ACC112 (cell line): Measurements from ENCODE around the gene YWHAG.

Experiments
- H2AFZ ChIP-seq: fragments of 200-600 bp; sonication (generic); one replicate; pipeline ENCODE4 v1.6.0; 2017; ENCODE audit warnings: antibody characterized with exemption, low read length; ENCODE audit not compliant: unreplicated experiment
- H3K27ac ChIP-seq: fragments of 200-600 bp; sonication (generic); 2 replicates; pipeline ENCODE4 v1.5.1; 2014; ENCODE audit warnings: low read depth, mild to moderate bottlenecking, antibody characterized with exemption, low read length, moderate library complexity
- H3K27me3 ChIP-seq: fragments of 200-600 bp; sonication (generic); 2 replicates; pipeline ENCODE4 v1.6.1; 2014; ENCODE audit warnings: mild to moderate bottlenecking, antibody characterized with exemption, low read length, moderate library complexity, mixed read lengths; ENCODE audit not compliant: insufficient read depth
- H3K36me3 ChIP-seq: fragments of 200-600 bp; sonication (generic); 2 replicates; pipeline ENCODE4 v1.6.1; 2016; ENCODE audit warnings: mild to moderate bottlenecking, antibody characterized with exemption, low read length, moderate library complexity, mixed read lengths; ENCODE audit not compliant: insufficient read depth
- H3K4me1 ChIP-seq: fragments of 200-600 bp; sonication (generic); one replicate; pipeline ENCODE4 v1.6.1; 2016; ENCODE audit warnings: low read length, mixed read lengths; ENCODE audit not compliant: insufficient read depth, unreplicated experiment, control insufficient read depth
- H3K4me3 ChIP-seq: fragments of 200-600 bp; sonication (generic); 2 replicates; pipeline ENCODE4 v1.5.1; 2014; ENCODE audit warnings: mild to moderate bottlenecking, low read depth, low read length
- H3K79me2 ChIP-seq: fragments of 200-600 bp; sonication (generic); one replicate; pipeline ENCODE4 v1.6.0; 2016; ENCODE audit warnings: low read length; ENCODE audit not compliant: control insufficient read depth, unreplicated experiment, insufficient read depth

YWHAG gene

DNA sequence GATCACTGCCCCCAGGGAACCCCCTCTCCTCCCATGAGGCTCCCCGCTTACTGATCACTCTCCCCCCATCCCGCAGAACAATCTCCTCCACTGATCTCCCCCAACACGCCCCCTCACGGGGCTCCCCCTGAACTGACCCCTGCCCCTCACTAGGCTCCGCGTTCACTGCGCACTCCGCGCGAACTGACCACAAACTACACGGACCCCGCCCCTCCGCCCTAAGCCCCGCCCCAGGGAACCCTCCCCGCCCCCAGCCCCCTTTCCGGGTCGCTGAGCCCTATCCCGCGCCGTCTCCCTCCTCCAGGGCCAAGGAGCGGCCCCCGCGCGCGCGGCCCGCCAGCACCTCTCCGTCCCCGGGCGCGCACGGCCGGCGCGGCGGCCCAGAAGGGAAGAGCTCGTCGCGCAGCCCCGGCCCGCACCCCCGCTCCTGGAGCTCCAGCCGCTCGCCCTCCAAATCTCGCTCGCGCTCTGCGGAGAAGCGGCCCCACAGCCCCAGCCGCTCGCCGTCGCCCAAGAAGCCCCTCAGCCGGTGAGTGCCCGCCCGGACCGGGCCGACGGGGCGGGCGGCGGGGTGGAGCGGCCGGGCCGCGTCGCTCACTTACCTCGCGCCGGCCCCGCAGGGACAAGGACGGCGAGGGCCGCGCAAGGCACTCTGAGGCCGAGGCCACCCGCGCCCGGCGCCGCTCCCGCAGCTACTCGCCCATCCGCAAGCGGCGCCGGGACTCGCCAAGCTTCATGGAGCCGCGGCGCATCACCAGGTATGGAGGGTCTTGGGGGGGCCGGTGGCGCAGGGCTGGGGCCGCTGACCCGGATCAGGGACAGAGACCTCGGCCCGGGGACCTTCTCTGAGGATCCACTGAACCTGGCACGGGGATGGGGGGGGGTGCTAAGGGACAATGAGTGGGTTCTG, 76.2 kb downstream of the YWHAG start:
- no peaks in the 10 kb centered on the region for H3K79me2 ChIP-seq
- no peak overlapping the region for H2AFZ ChIP-seq
- H3K4me3 ChIP-seq, result peak overlapping the region; percentile 70
- no peaks in the 10 kb centered on the region for H3K4me1 ChIP-seq
- H3K27me3 ChIP-seq, result peaks cover 23% of the 10 kb centered on the region
- no peak overlapping the region for H3K27ac ChIP-seq
- H3K36me3 ChIP-seq, result no peaks in the 10 kb centered on the region

DNA sequence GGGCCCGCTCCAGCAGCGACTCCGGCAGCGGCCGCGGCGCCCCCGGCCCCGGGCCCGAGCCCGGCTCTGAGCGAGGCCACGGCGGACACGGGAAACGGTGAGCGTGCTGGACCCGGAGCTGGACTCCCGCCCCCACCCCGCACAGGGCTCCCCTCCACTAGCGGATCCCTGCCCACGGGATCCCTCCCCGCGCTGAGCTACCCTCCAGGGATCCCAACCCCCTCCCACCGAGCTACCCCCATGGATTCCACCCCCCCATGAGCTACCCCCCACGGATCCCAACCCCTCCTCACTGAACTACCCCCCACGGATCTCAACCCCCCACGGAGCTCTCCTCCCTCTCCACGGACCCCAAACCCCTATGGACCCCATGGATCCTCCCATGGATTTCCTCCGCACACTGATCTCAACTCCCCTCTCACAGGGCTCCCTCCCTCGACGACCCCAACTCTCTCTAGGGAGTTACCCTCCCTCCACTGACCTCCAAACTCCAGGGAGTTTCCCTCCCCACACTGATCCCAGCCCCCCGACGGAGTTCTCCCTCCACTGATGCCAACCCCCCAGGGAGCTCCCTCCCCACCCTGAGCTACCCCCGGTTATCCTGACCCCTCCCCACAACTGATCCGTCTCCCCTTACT, 77.0 kb downstream of the YWHAG start:
- peaks cover 23% of the 10 kb centered on the region for H3K27me3 ChIP-seq
- H3K79me2 ChIP-seq, result no peaks in the 10 kb centered on the region
- H3K36me3 ChIP-seq, result no peaks in the 10 kb centered on the region
- peak overlapping the region; percentile 70 for H3K4me3 ChIP-seq
- no peak overlapping the region for H3K27ac ChIP-seq
- H3K4me1 ChIP-seq, result no peaks in the 10 kb centered on the region
- no peak overlapping the region for H2AFZ ChIP-seq

DNA sequence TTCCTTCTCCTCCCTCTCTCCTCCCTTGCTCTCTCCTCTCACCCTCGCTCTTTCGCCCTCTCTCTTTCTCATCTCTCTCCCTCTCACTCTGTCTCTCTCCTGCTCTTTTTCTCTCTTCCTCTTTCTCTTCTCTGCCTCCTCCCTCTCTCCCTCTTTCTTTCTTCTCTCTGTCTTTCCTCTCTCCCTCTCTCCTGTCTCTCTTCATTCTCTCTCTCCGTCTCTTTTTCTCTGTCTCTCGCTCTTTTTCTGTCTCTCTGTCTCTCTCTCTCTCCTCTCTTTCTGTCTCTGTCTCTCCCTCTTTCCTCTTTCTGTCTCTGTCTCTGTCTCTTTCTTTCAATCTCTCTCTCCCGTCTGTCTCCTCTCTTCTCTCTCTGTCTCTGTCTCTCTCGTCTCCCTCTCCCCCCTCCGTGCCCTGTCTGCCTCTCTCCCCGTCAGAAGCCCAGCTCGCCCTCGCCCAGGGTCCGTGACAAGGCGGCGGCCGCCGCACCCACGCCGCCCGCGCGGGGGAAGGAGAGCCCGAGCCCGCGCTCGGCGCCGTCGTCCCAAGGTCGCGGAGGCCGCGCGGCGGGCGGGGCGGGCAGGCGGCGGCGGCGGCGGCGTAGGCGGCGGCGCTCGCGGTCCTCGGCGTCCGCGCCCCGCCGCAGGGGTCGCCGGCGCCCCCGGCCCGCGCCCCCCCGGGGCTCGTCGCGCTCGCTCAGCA, 77.6 kb downstream of the YWHAG start:
- Histone ChIP-seq H3K4me1 (no peaks in the 10 kb centered on the region), H3K27me3 (peaks cover 23% of the 10 kb centered on the region), H3K27ac (no peak overlapping the region), H3K79me2 (no peaks in the 10 kb centered on the region), H3K4me3 (peak overlapping the region; percentile 76), H3K36me3 (no peaks in the 10 kb centered on the region), H2AFZ (peak overlapping the region; percentile 85)

DNA sequence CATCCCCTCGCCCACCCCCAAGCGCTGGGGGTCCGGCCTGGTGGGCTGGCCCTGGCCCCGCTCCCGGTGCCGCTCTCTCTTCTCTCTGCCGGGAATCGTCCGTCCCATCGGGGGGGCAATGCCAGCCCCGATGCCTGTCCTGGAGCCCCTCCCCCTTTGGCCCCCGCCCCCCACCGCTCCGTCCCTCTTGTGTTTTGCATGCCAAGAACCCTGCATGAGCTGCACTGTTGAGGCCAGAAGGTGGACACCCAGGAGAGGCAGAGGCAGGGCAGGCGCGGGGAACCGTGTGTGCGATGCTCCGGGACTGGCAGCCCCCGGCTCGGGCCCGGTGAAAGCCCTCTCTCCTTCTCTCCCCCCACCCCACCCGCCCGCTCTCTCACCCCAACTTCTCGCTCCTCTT, 78.4 kb downstream of the YWHAG start:
- H3K27me3 ChIP-seq, result peaks cover 23% of the 10 kb centered on the region

DNA sequence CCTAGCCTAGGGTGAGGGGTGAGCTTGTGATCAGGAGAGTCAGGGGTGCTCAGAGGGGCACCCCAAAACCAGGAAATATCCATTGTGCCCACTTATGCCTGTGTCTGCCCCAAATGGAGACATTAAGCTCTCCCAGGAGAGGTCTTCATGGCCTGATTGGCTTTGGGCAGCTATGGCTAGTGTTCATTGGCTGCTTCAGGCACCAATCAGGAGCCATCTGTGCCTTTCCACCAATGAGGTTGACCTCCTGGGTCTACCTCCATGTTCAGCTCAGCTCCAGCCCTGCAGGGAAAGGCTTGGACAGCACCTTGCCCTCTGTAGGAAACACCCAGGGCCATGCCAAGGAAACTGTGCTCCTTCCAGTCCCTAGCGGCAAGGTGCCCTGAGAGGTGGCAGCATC, 80.3 kb downstream of the YWHAG start:
- Histone ChIP-seq H3K27me3 (peaks cover 28% of the 10 kb centered on the region), H2AFZ (no peak overlapping the region), H3K4me3 (no peak overlapping the region), H3K36me3 (no peaks in the 10 kb centered on the region), H3K79me2 (no peaks in the 10 kb centered on the region), H3K27ac (no peak overlapping the region), H3K4me1 (no peaks in the 10 kb centered on the region)

More for the DNA sequence above, 78.4 kb downstream of the YWHAG start:
- no peaks in the 10 kb centered on the region for H3K79me2 ChIP-seq
- H3K4me3 ChIP-seq, result no peak overlapping the region
- no peaks in the 10 kb centered on the region for H3K4me1 ChIP-seq
- H3K27ac ChIP-seq, result no peak overlapping the region
- H3K36me3 ChIP-seq, result no peaks in the 10 kb centered on the region
- H2AFZ ChIP-seq, result no peak overlapping the region
